GM21528 (cell line): ENCODE data around the gene LCMT1.
"Not testable (repeated sequence)": the region's sequence is repeated elsewhere in the genome, so short reads cannot be mapped to it uniquely, and the experiment has no call there.

ENCODE experiments used
- ATAC-seq: cut with Tn5 transposase; IDR thresholded peaks from one replicate; pipeline ENCODE4 v1.9.1; 2021; ENCODE audit warnings: mild to moderate bottlenecking, moderate library complexity; ENCODE audit not compliant: unreplicated experiment, low FRiP score

LCMT1 gene

GRCh38 chr16:25093208-25094061 lies 18.1 kb upstream of the LCMT1 start:
- ATAC-seq, result peak; percentile 60

GRCh38 chr16:25094596-25094995 lies 16.9 kb upstream of the LCMT1 start:
- no peak for ATAC-seq

GRCh38 chr16:25095636-25096035 lies 15.9 kb upstream of the LCMT1 start:
- no peak for ATAC-seq

- ATAC-seq, result no peak
Measured at GRCh38 chr16:25097276-25097975, 14.1 kb upstream of the LCMT1 start.

GRCh38 chr16:25100511-25100910 lies 11.0 kb upstream of the LCMT1 start:
- no peak for ATAC-seq

GRCh38 chr16:25106567-25107465 lies 4.7 kb upstream of the LCMT1 start:
- peak; percentile 41 for ATAC-seq

GRCh38 chr16:25107466-25107792 lies 4.1 kb upstream of the LCMT1 start:
- ATAC-seq, result no peak

GRCh38 chr16:25108054-25108453 lies 3.5 kb upstream of the LCMT1 start:
- ATAC-seq, result no peak

GRCh38 chr16:25109643-25110042 lies 1.9 kb upstream of the LCMT1 start:
- no peak for ATAC-seq

GRCh38 chr16:25110387-25110947 lies 1.1 kb upstream of the LCMT1 start:
- no peak for ATAC-seq

- no peak for ATAC-seq
Measured at GRCh38 chr16:25114121-25114520, 2.6 kb downstream of the LCMT1 start.

GRCh38 chr16:25118851-25119578 lies 7.5 kb downstream of the LCMT1 start:
- ATAC-seq, result no peak

- ATAC-seq, result no peak
Measured at GRCh38 chr16:25121824-25122600, 10.5 kb downstream of the LCMT1 start.

GRCh38 chr16:25124503-25124902 lies 13.0 kb downstream of the LCMT1 start:
- ATAC-seq, result no peak

GRCh38 chr16:25126086-25126666 lies 14.6 kb downstream of the LCMT1 start:
- ATAC-seq, result not testable (repeated sequence)

- no peak for ATAC-seq
Measured at GRCh38 chr16:25126820-25127232, 15.3 kb downstream of the LCMT1 start.

- ATAC-seq, result not testable (repeated sequence)
Measured at GRCh38 chr16:25132751-25133150, 21.2 kb downstream of the LCMT1 start.

- no peak for ATAC-seq
Measured at GRCh38 chr16:25134166-25134700, 22.7 kb downstream of the LCMT1 start.
